Stimulated activated naive CD8-positive, alpha-beta T cell treated with anti-CD3 and anti-CD28 coated beads, Interleukin-15, amount 100 ng/mL, for 72 hours (primary cell): Measurements from ENCODE around the gene RASSF5.

ENCODE experiments used
- ATAC-seq: fragments of 150-1000 bp; cut with Tn5 transposase; 2 replicates; pipeline ENCODE4 v1.10.0; 2021; ENCODE audit warnings: mild to moderate bottlenecking, moderate library complexity
- DNase-seq, 2 donors: peaks; one replicate each; pipeline ENCODE4 v3.0.0; 2021 to 2022
- H3K27ac Mint-ChIP-seq, 2 donors: one replicate each; pipeline ENCODE4 v1.8.0; 2022; ENCODE audit warnings: mild to moderate bottlenecking in 2 of 2, mixed read lengths in 2 of 2, moderate library complexity in 2 of 2
- H3K27me3 Mint-ChIP-seq: one replicate; pipeline ENCODE4 v1.8.0; 2022; ENCODE audit warnings: mixed read lengths
- H3K4me1 Mint-ChIP-seq: one replicate; pipeline ENCODE4 v1.8.0; 2022; ENCODE audit warnings: mild to moderate bottlenecking, mixed read lengths
- H3K4me3 Mint-ChIP-seq, 2 donors: one replicate each; pipeline ENCODE4 v1.8.0; 2022; ENCODE audit warnings: mild to moderate bottlenecking in 2 of 2, mixed read lengths in 2 of 2, moderate library complexity in 1 of 2
- H3K9me3 Mint-ChIP-seq, 2 donors: one replicate each; pipeline ENCODE4 v1.8.0; 2022; ENCODE audit warnings: mixed read lengths in 2 of 2

RASSF5 gene

GRCh38 chr1:206486995-206487788 is 20.1 kb upstream of the RASSF5 start:
- H3K4me3 Mint-ChIP-seq, result no peak overlapping the region
- no peaks in the 10 kb centered on the region for H3K27me3 Mint-ChIP-seq
- no peak for DNase-seq
- no peaks in the 10 kb centered on the region for H3K9me3 Mint-ChIP-seq
- no peak overlapping the region for H3K27ac Mint-ChIP-seq
- no peak for ATAC-seq
- peaks cover 19% of the 10 kb centered on the region for H3K4me1 Mint-ChIP-seq

DNA sequence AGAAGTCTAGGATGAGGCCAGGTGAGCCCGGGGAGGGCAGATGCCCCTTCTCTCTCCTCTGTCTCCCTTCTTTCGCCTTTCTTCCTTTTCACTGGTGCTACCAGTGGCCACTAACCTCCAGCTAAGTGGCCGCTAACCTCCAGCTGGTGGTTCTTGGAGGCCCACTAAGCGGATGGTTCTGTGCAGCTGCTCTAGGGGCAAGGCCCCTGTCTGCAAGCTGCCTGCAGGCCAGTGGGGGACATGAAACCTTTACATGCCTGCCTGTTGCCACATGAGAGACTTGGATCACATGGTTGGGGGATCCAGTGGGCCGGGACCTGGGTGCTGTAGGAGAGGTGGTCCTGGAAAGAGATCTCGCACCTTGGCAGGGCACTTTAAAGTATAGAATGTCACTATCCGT is 19.4 kb upstream of the RASSF5 start:
- peak overlapping the region in 1 of 2 donors; percentile 81 for H3K27ac Mint-ChIP-seq
- H3K9me3 Mint-ChIP-seq, result no peaks in the 10 kb centered on the region
- H3K4me1 Mint-ChIP-seq, result peaks cover 27% of the 10 kb centered on the region
- DNase-seq, result no peak
- no peak overlapping the region for H3K4me3 Mint-ChIP-seq
- ATAC-seq, result no peak
- no peaks in the 10 kb centered on the region for H3K27me3 Mint-ChIP-seq

- Mint-ChIP-seq H3K4me1 (peaks cover 27% of the 10 kb centered on the region), H3K27me3 (no peaks in the 10 kb centered on the region), H3K27ac (no peak overlapping the region), H3K9me3 (no peaks in the 10 kb centered on the region), H3K4me3 (no peak overlapping the region)
- DNase-seq (no peak), ATAC-seq (no peak)
These were observed 18.9 kb upstream of the RASSF5 start for GRCh38 chr1:206488466-206488865.

GRCh38 chr1:206489980-206490770 is 17.2 kb upstream of the RASSF5 start:
- no peak overlapping the region for H3K4me3 Mint-ChIP-seq
- H3K4me1 Mint-ChIP-seq, result peaks cover 32% of the 10 kb centered on the region
- H3K27ac Mint-ChIP-seq, result peak overlapping the region in 1 of 2 donors; percentile 66
- H3K27me3 Mint-ChIP-seq, result no peaks in the 10 kb centered on the region
- no peaks in the 10 kb centered on the region for H3K9me3 Mint-ChIP-seq
- ATAC-seq, result peak; percentile 94
- peak; percentile 69 to 77 for DNase-seq

GRCh38 chr1:206490771-206491405 is 16.4 kb upstream of the RASSF5 start:
- ATAC-seq, result no peak
- Mint-ChIP-seq H3K9me3 (no peaks in the 10 kb centered on the region), H3K4me1 (peaks cover 39% of the 10 kb centered on the region), H3K27ac (peak overlapping the region; percentile 2 to 66), H3K27me3 (no peaks in the 10 kb centered on the region), H3K4me3 (no peak overlapping the region)
- DNase-seq, result no peak

GRCh38 chr1:206491616-206492015 is 15.7 kb upstream of the RASSF5 start:
- H3K9me3 Mint-ChIP-seq, result no peaks in the 10 kb centered on the region
- peak overlapping the region in 1 of 2 donors; percentile 2 for H3K27ac Mint-ChIP-seq
- no peak overlapping the region for H3K4me3 Mint-ChIP-seq
- H3K27me3 Mint-ChIP-seq, result no peaks in the 10 kb centered on the region
- ATAC-seq (no peak), DNase-seq (no peak)
- H3K4me1 Mint-ChIP-seq, result peaks cover 47% of the 10 kb centered on the region

DNA sequence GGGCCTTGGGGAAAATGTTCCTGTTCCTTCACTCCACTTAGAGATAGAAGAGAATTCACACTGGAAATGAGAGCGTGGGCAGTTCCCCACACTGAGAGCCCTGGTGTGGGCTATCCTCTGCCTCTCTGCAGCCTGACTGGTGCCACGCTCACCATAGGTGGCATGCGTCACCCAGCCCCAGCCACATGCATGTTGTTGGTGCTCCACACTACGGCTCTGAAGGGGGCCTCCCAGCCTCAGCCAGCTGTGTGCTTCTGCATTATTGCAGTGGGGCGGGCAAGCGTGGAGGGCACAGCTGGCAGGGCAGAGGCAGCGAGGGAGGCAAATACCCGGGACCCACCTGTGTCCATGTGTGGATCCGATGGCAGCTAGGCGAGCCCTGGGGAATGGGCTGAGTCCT is 14.7 kb upstream of the RASSF5 start:
- ATAC-seq (no peak), DNase-seq (no peak)
- Mint-ChIP-seq H3K4me3 (no peak overlapping the region), H3K4me1 (peaks cover 55% of the 10 kb centered on the region), H3K27me3 (no peaks in the 10 kb centered on the region), H3K27ac (peak overlapping the region in 1 of 2 donors; percentile 16), H3K9me3 (no peaks in the 10 kb centered on the region)

- H3K4me3 Mint-ChIP-seq, result no peak overlapping the region
- H3K4me1 Mint-ChIP-seq, result peaks cover 55% of the 10 kb centered on the region
- no peaks in the 10 kb centered on the region for H3K9me3 Mint-ChIP-seq
- no peak for DNase-seq
- no peak for ATAC-seq
- no peak overlapping the region for H3K27ac Mint-ChIP-seq
- H3K27me3 Mint-ChIP-seq, result no peaks in the 10 kb centered on the region
These were observed 14.1 kb upstream of the RASSF5 start for GRCh38 chr1:206493279-206493678.

GRCh38 chr1:206495011-206495461 is 12.3 kb upstream of the RASSF5 start:
- peaks cover 52% of the 10 kb centered on the region for H3K4me1 Mint-ChIP-seq
- no peaks in the 10 kb centered on the region for H3K27me3 Mint-ChIP-seq
- H3K27ac Mint-ChIP-seq, result no peak overlapping the region
- no peak overlapping the region for H3K4me3 Mint-ChIP-seq
- ATAC-seq (no peak), DNase-seq (no peak)
- no peaks in the 10 kb centered on the region for H3K9me3 Mint-ChIP-seq

GRCh38 chr1:206495493-206496046 is 11.8 kb upstream of the RASSF5 start:
- Mint-ChIP-seq H3K9me3 (no peaks in the 10 kb centered on the region), H3K4me1 (peaks cover 47% of the 10 kb centered on the region), H3K27ac (peak overlapping the region in 1 of 2 donors; percentile 73), H3K4me3 (no peak overlapping the region), H3K27me3 (no peaks in the 10 kb centered on the region)
- no peak for DNase-seq
- no peak for ATAC-seq

DNA sequence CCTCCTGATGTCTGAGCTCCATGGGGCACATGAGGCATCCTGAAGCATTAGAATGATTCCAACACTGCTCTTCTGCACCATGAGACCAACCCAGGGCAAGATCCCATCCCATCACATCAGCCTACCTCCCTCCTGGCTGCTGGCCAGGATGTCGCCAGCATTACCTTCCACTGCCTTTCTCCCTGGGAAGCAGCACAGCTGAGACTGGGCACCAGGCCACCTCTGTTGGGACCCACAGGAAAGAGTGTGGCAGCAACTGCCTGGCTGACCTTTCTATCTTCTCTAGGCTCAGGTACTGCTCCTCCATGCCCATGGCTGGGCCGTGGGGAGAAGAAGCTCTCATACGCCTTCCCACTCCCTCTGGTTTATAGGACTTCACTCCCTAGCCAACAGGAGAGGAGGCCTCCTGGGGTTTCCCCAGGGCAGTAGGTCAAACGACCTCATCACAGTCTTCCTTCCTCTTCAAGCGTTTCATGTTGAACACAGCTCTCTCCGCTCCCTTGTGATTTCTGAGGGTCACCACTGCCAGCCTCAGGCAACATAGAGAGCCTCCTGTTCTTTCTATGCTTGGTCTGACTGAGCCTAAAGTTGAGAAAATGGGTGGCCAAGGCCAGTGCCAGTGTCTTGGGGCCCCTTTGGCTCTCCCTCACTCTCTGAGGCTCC is 11.1 kb upstream of the RASSF5 start:
- Mint-ChIP-seq H3K4me3 (no peak overlapping the region), H3K4me1 (peaks cover 45% of the 10 kb centered on the region)

DNA sequence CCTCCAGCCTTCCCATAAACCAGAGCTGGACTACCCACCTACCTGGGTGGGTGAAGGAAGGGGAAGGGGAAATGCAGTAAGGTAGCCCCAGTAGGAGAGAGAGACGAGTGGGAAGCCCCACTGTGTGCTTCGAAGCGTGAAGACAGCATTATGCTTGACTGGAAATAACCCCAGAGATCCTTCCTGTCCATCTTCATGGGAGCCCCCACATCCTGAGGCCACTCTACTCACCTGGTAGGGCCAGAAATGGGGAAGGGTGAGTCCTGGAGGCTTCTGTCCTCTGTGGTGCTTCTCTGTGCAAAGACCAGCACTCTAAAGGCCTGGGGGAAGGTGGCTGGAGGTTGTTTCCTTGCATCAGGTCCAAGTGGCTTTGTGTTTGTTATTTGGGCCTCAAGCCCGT is 10.0 kb upstream of the RASSF5 start:
- Mint-ChIP-seq H3K4me3 (no peak overlapping the region), H3K9me3 (no peaks in the 10 kb centered on the region), H3K27me3 (no peaks in the 10 kb centered on the region), H3K27ac (no peak overlapping the region), H3K4me1 (peaks cover 51% of the 10 kb centered on the region)
- ATAC-seq (no peak), DNase-seq (no peak)

More for the DNA sequence above, 11.1 kb upstream of the RASSF5 start:
- Mint-ChIP-seq H3K27ac (peak overlapping the region; percentile 73 to 95), H3K27me3 (no peaks in the 10 kb centered on the region), H3K9me3 (no peaks in the 10 kb centered on the region)
- peak; percentile 37 for ATAC-seq
- DNase-seq, result no peak

- H3K4me3 Mint-ChIP-seq, result no peak overlapping the region
- H3K4me1 Mint-ChIP-seq, result peaks cover 51% of the 10 kb centered on the region
- H3K27me3 Mint-ChIP-seq, result no peaks in the 10 kb centered on the region
- H3K27ac Mint-ChIP-seq, result no peak overlapping the region
- DNase-seq (no peak), ATAC-seq (no peak)
- no peaks in the 10 kb centered on the region for H3K9me3 Mint-ChIP-seq
These were observed 9.6 kb upstream of the RASSF5 start for GRCh38 chr1:206497774-206498173.

GRCh38 chr1:206498685-206499084 is 8.6 kb upstream of the RASSF5 start:
- ATAC-seq (no peak), DNase-seq (no peak)
- Mint-ChIP-seq H3K4me3 (no peak overlapping the region), H3K27ac (no peak overlapping the region), H3K27me3 (no peaks in the 10 kb centered on the region), H3K4me1 (peaks cover 58% of the 10 kb centered on the region), H3K9me3 (no peaks in the 10 kb centered on the region)

DNA sequence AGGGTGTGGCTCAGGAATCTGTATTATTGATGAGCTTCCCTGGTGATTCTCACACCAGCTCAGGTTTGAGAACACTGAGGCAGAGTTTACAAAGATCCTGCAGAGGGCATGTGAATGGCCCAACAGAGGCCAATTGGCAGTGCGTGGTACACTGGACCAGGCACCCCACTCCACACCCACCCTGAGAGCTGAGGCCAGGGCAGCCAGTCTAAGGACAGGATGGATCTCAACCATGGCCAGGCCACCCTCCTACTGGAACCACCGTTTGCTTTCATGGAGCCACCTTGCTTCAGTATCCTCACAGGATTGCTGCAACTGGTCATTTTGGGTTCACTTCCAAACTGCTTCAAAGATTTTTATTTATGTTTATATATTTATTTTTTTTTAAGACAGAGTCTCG is 7.3 kb upstream of the RASSF5 start:
- Mint-ChIP-seq H3K4me1 (peaks cover 67% of the 10 kb centered on the region), H3K27me3 (peaks cover 3% of the 10 kb centered on the region), H3K9me3 (no peaks in the 10 kb centered on the region), H3K4me3 (no peak overlapping the region), H3K27ac (no peak overlapping the region)
- DNase-seq, result no peak
- ATAC-seq, result no peak
